Nephron (organoid): Measurements from ENCODE around the gene AFG1L.
A peak's percentile ranks its signal among the peaks of the same experiment; 100 is the strongest.

Experiments
- H3K27ac Mint-ChIP-seq, 3 experiments: 2 replicates each; pipeline ENCODE4 v1.8.0; 2020; ENCODE audit warnings: mixed read lengths in 3 of 3, mild to moderate bottlenecking in 2 of 3, moderate library complexity in 1 of 3
- H3K27me3 Mint-ChIP-seq: 2 replicates; pipeline ENCODE4 v1.8.0; 2021; ENCODE audit warnings: low read depth, mild to moderate bottlenecking, moderate library complexity, mixed read lengths
- H3K36me3 Mint-ChIP-seq: 2 replicates; pipeline ENCODE4 v1.8.0; 2020; ENCODE audit warnings: low read depth, mixed read lengths
- H3K4me1 Mint-ChIP-seq: 2 replicates; pipeline ENCODE4 v1.8.0; 2020; ENCODE audit warnings: mixed read lengths
- H3K4me3 Mint-ChIP-seq, 3 experiments: 2 replicates each; pipeline ENCODE4 v1.8.0; 2020; ENCODE audit warnings: mild to moderate bottlenecking in 3 of 3, mixed read lengths in 3 of 3, moderate library complexity in 2 of 3
- H3K9me3 Mint-ChIP-seq: 2 replicates; pipeline ENCODE4 v1.8.0; 2020; ENCODE audit warnings: mixed read lengths
- TF ChIP-seq, protein P1 (sequence below), 3 experiments: fragments of 200-600 bp; sonication (generic); IDR thresholded peaks; one replicate each; pipeline ENCODE4 v1.5.0; 2021; ENCODE audit warnings: antibody characterized with exemption in 3 of 3; ENCODE audit not compliant: unreplicated experiment in 3 of 3

AFG1L gene

GRCh38 chr6:108574457-108575141, 279.7 kb downstream of the AFG1L start:
- H3K27me3 Mint-ChIP-seq, result no peaks in the 10 kb centered on the region
- peaks cover 50% of the 10 kb centered on the region for H3K4me1 Mint-ChIP-seq
- H3K36me3 Mint-ChIP-seq, result peaks cover 63% of the 10 kb centered on the region
- TF ChIP-seq, protein P1, sequence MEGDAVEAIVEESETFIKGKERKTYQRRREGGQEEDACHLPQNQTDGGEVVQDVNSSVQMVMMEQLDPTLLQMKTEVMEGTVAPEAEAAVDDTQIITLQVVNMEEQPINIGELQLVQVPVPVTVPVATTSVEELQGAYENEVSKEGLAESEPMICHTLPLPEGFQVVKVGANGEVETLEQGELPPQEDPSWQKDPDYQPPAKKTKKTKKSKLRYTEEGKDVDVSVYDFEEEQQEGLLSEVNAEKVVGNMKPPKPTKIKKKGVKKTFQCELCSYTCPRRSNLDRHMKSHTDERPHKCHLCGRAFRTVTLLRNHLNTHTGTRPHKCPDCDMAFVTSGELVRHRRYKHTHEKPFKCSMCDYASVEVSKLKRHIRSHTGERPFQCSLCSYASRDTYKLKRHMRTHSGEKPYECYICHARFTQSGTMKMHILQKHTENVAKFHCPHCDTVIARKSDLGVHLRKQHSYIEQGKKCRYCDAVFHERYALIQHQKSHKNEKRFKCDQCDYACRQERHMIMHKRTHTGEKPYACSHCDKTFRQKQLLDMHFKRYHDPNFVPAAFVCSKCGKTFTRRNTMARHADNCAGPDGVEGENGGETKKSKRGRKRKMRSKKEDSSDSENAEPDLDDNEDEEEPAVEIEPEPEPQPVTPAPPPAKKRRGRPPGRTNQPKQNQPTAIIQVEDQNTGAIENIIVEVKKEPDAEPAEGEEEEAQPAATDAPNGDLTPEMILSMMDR (IDR thresholded peaks at IDR 0.05; ENCODE audit: unreplicated experiment in 3 of 3), result no peak
- H3K4me3 Mint-ChIP-seq, result no peak overlapping the region
- peak overlapping the region in 2 of 3 experiments; percentile 10 to 38 for H3K27ac Mint-ChIP-seq
- no peaks in the 10 kb centered on the region for H3K9me3 Mint-ChIP-seq
